Activated CD4-positive, alpha-beta memory T cell treated with anti-CD3 and anti-CD28 coated beads for 36 hours (primary cell): ENCODE results near the gene CACNA2D4. TPM values are rescaled to one million over a fixed set of nuclear protein-coding genes. Genes with fewer than 3 reads are reported as not detected.

ENCODE experiments used
- CTCF ChIA-PET: fragments of 350-600 bp; sonication (Branson Sonifier 250); formaldehyde crosslinking; loops from one replicate; lab custom pipeline; 2021; ENCODE audit warnings: antibody characterized with exemption, inconsistent platforms; lab: Charles Lee
- POLR2A ChIA-PET: fragments of 350-600 bp; sonication (Branson Sonifier 250); formaldehyde crosslinking; loops from one replicate; lab custom pipeline; 2021; ENCODE audit warnings: antibody characterized with exemption; lab: Charles Lee
- DNase-seq: peaks from one replicate; pipeline ENCODE4 v3.0.0-alpha.2; 2020
- H3K27ac Mint-ChIP-seq: one replicate; pipeline ENCODE4 v1.8.0; 2021; ENCODE audit warnings: mixed read lengths
- H3K27me3 Mint-ChIP-seq: one replicate; pipeline ENCODE4 v1.8.0; 2021; ENCODE audit warnings: mixed read lengths
- H3K36me3 Mint-ChIP-seq: one replicate; pipeline ENCODE4 v1.8.0; 2021; ENCODE audit warnings: mixed read lengths
- H3K4me1 Mint-ChIP-seq: one replicate; pipeline ENCODE4 v1.8.0; 2021; ENCODE audit warnings: low read depth, mixed read lengths
- H3K4me3 Mint-ChIP-seq: one replicate; pipeline ENCODE4 v1.8.0; 2021; ENCODE audit warnings: mild to moderate bottlenecking, mixed read lengths
- H3K9me3 Mint-ChIP-seq: one replicate; pipeline ENCODE4 v1.8.0; 2021; ENCODE audit warnings: mixed read lengths
- intact Hi-C: fragments of 100-400 bp; cut with micrococcal nuclease; formaldehyde crosslinking; loops from one replicate; pipeline ENCODE4 v1.15.1; 2023
- total RNA-seq, 2 experiments: library from RNA; stranded (reverse); gene quantifications; one replicate each; pipeline ENCODE4 v1.2.3, GENCODE V29; 2021

CACNA2D4 gene
- total RNA-seq, 2 experiments from 2014 or later = 11.7 to 13.3 TPM

DNA sequence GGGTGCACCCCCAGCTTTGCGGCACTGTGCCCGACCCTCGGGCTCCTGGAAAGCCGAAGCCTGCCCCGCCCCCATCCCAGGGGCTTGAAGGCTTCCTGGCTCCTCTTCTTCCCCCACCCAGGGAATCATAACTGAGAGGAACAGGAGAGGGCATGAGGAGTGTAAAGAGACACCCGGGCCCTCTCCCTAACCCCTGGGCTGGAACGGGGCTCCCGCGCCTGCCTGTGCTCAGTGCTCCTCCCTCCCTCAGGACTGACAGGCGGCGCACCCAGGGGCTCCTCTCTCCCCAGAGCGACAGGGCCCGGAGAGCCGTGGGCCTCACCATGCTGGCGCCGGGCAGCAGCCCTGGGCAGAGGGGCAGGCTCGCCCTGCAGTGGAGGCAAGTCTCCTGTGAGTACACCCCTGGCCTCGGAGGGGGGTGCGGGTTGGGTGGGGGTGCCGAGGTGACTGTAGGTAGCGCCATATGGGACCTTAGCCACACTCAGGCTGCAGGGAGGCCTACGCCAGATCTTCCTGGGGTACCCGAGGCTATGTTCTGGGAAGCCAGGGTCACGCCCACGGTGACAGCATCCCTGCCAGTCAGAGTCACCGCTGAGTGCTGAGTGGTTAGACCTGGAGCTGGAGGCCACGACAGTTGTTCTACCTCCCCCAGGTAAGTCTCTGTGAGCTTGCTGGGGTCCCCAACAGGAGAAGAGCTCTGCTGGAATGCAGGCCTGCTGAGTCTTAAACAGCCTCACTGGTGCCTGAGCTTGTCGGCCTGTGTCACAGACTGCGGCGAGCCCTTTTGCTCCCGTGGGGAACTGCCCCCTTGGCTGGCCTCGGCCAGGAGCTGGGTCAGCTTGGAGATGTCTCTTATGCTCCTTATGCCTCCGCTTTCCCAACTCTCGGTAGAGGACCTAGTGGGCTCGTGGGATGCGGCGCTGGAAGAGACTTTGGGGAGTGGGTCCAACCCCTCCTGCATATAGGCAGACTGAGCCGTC, 90.3 kb downstream of the CACNA2D4 start:
- no peak for DNase-seq
- Mint-ChIP-seq H3K4me3 (no peak overlapping the region), H3K36me3 (no peaks in the 10 kb centered on the region), H3K27me3 (peaks cover 17% of the 10 kb centered on the region), H3K9me3 (no peaks in the 10 kb centered on the region), H3K4me1 (no peaks in the 10 kb centered on the region), H3K27ac (no peak overlapping the region)
- ChIA-PET POLR2A (no interaction called here), CTCF (no interaction called here)
- intact Hi-C loops = no loop called here

DNA sequence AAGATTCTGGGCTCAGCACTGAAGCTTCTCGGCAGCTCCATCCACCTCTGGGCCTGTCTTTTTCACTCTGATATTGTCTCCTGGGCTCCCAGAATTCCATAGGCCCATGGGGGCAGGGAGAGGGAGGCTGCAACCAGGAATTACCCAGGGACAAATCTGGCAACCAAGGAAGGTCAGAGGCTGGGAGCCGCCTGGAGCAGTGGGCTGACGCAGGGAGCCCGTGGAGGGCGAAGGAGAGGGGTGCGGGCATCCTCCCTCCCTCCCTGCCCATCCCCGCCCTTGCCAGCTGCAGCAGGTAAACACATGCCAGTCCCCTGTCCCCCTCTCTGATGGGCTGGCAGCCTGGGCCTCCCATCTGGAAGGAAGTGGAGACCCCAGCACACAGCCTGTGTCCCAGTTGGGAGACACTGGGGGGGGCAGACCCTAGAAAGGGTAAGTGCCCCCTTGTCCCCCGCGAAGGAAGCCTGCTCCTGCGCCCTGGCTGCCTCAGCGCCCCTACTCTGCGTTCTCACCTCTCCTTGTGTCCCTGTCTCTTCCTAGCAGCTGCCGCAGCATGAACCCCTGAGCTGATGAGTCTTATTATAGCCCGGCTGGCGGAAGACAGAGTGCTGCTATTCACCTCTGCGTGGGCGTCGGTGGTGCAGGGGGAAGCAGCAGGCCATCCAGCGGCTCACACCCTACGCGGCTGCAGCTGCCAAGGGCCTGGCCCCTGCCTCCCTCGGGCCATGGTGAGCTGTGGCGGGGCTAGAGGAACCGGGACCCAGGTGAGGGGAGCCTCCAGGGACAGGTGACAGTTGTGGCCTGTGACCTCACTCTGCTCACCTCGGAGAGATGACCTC, 91.4 kb downstream of the CACNA2D4 start:
- H3K4me3 Mint-ChIP-seq = no peak overlapping the region
- DNase-seq = no peak
- intact Hi-C loops = no loop called here
- CTCF ChIA-PET = no interaction called here
- no peak overlapping the region for H3K27ac Mint-ChIP-seq
- peaks cover 17% of the 10 kb centered on the region for H3K27me3 Mint-ChIP-seq
- POLR2A ChIA-PET = no interaction called here
- H3K9me3 Mint-ChIP-seq = no peaks in the 10 kb centered on the region
- H3K36me3 Mint-ChIP-seq = no peaks in the 10 kb centered on the region
- H3K4me1 Mint-ChIP-seq = no peaks in the 10 kb centered on the region

DNA sequence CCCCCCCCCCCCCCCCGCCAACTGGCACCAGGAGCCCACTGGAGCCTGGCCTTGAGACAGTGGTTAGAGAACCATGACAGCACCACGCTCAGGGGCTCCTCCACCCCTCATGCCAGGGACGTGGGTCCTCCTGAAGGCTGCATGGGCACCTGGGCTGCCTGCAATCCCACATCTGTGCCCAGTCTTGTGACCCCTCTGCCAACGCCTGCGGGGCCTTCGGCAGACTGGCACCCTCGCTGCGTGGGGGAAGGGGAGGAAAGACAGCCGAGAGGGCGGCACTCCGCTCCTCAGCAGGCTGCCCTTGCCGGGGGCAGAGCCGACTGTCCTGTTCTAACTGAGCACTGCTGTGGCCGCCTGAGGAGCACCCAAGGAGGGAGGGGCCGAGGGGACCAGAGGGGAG, 92.1 kb downstream of the CACNA2D4 start:
- intact Hi-C loops = no loop called here
- POLR2A ChIA-PET = no interaction called here
- H3K27ac Mint-ChIP-seq = no peak overlapping the region
- H3K9me3 Mint-ChIP-seq = no peaks in the 10 kb centered on the region
- no peaks in the 10 kb centered on the region for H3K36me3 Mint-ChIP-seq
- DNase-seq = no peak
- H3K27me3 Mint-ChIP-seq = peaks cover 20% of the 10 kb centered on the region
- no peak overlapping the region for H3K4me3 Mint-ChIP-seq
- CTCF ChIA-PET = interaction anchor here (1.5 kb wide), 1 partner anchor 114 kb away, joined by 3 read pairs; no protein-coding TSS in a partner anchor
- no peaks in the 10 kb centered on the region for H3K4me1 Mint-ChIP-seq

DNA sequence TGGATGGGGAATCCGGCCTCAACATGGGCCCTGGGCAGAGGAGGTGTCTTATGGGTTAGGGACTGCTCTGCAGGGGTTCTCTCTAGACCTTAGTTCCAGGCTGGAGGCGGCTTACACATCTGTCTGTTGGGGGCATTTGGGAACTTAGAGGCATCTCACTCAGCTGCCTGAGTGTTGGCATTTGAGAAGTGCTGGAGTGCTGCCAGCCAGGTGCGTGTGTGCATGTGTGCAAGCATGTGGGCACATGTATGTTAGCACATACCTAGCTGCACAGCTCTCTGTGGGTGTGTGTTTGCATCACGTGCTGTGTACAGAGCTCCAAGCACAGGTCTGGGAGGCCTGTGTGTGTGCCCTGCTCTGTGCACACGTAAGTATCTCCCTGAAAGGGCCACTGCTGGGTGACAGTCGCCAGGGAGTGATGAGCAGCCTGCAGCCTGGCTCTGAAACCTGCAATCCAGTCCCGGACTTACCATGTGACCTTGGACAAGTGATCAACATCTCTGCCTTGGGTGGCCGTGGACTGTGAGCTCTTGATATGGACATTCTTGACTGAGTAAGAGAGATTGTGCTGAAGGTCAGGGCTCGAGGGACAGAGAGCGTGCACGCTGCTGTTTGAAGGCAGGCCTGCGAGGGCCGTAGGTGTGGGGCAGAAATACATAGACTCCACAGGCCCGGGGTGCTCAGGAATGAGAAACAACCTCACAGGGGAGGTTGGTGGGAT, 92.9 kb downstream of the CACNA2D4 start:
- CTCF ChIA-PET = interaction anchor here (1.5 kb wide), 1 partner anchor 114 kb away, joined by 3 read pairs; no protein-coding TSS in a partner anchor
- POLR2A ChIA-PET = interaction anchor here (0.6 kb wide), 1 partner anchor 97 kb away, joined by 3 read pairs; no protein-coding TSS in a partner anchor
- Mint-ChIP-seq H3K27me3 (peaks cover 18% of the 10 kb centered on the region), H3K4me1 (no peaks in the 10 kb centered on the region), H3K4me3 (no peak overlapping the region), H3K27ac (no peak overlapping the region), H3K36me3 (no peaks in the 10 kb centered on the region), H3K9me3 (no peaks in the 10 kb centered on the region)
- intact Hi-C loops = no loop called here
- DNase-seq = no peak

DNA sequence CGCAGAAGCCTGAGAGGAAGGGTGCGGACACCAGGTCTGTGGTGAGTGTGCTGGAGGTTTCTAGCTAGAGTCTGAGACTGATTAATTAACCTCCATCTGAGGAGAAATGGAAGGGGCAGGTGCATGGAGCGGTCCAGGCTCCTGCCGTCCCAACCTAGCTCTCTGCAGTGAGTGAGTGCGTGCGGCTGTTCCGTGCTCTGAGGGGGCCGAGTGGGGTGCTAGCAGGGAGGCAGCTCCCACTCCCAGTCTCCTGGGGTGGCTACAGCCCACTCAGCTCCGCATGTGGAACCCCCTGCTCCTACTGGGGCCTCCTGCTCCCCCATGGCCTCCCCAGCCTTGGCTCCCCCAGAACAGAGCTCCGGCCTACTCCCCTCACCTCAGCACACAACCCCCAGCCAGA, 95.2 kb downstream of the CACNA2D4 start:
- Mint-ChIP-seq H3K27ac (no peak overlapping the region), H3K9me3 (no peaks in the 10 kb centered on the region)
- intact Hi-C loops = no loop called here

DNA sequence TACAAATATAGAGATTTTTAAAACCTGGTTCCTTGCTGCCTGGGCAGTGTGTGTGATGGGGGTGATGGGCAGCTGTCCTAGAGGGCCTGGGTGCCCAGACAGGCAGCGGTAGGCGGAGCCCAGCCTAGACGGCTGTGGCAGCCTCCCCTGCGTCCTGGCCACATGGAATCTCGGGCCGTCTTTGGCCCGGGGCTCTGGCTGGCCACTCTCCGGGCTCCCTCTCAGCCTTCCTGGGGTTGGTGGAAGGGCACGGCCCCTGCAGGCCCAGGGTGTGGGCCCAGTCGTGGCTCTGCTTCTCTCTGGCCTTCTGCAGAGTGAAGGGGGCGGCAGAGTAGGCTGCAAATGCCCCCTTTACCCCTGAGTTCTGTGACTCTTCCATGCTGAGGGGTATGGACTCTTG, 95.8 kb downstream of the CACNA2D4 start:
- ChIA-PET CTCF (interaction anchor here (1.7 kb wide), 1 partner anchor 118 kb away, joined by 5 read pairs; no protein-coding TSS in a partner anchor), POLR2A (no interaction called here)
- no peak for DNase-seq
- Mint-ChIP-seq H3K27me3 (peaks cover 29% of the 10 kb centered on the region), H3K4me3 (no peak overlapping the region), H3K4me1 (no peaks in the 10 kb centered on the region), H3K36me3 (no peaks in the 10 kb centered on the region), H3K27ac (no peak overlapping the region), H3K9me3 (no peaks in the 10 kb centered on the region)
- intact Hi-C loops = no loop called here

More for the DNA sequence above, 95.2 kb downstream of the CACNA2D4 start:
- Mint-ChIP-seq H3K4me1 (no peaks in the 10 kb centered on the region), H3K4me3 (no peak overlapping the region), H3K36me3 (no peaks in the 10 kb centered on the region), H3K27me3 (peaks cover 29% of the 10 kb centered on the region)
- POLR2A ChIA-PET = no interaction called here
- no peak for DNase-seq
- CTCF ChIA-PET = interaction anchor here (1.7 kb wide), 1 partner anchor 117 kb away, joined by 5 read pairs; no protein-coding TSS in a partner anchor

DNA sequence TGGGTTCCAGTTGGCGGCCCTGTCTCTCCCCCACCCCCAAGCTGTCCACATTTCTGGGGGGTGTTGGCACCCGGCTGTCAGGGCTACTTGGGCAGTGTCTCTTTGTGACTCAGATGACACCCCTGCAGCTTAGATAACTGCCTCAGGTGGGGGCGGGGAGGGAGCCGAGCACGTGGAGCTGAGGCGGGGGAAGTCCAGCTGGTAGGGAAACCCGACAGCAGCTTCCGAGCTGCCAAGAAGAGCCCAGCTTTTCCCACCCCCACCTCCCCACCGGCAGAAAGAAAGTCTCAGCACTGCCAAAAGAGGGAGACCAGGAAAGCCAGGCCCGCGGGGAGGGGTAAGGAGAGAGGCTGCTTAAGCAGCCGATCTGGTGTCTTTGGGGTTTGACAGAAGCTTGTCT, 96.6 kb downstream of the CACNA2D4 start:
- Mint-ChIP-seq H3K36me3 (no peaks in the 10 kb centered on the region), H3K4me3 (no peak overlapping the region), H3K4me1 (no peaks in the 10 kb centered on the region), H3K27me3 (peaks cover 29% of the 10 kb centered on the region), H3K27ac (no peak overlapping the region), H3K9me3 (no peaks in the 10 kb centered on the region)
- ChIA-PET CTCF (no interaction called here), POLR2A (interaction anchor here (0.6 kb wide), 1 partner anchor 62 kb away, joined by 3 read pairs; no protein-coding TSS in a partner anchor)
- intact Hi-C loops = no loop called here
- no peak for DNase-seq

DNA sequence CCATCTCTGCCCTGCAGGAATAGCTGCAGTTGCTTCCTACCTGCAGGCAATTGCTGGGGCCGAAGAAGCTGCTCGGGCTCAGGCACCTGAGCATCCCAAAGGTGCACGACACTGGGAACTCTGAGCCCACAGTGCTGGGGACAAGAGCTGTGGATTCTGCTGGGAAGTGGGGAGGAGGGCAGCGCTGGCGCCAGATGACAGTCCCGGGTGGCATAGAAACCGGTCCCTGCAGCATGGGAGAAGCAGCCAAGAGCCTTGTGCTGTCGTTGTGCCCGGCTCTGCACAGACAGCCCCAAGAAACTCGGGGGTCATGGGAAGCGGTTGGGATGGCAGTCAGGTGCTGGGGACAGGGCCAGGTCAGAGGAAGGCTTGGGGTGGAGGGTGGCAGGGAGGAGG, 97.6 kb downstream of the CACNA2D4 start:
- Mint-ChIP-seq H3K4me3 (no peak overlapping the region), H3K27me3 (peaks cover 31% of the 10 kb centered on the region), H3K36me3 (no peaks in the 10 kb centered on the region), H3K27ac (no peak overlapping the region), H3K9me3 (no peaks in the 10 kb centered on the region), H3K4me1 (no peaks in the 10 kb centered on the region)
- POLR2A ChIA-PET = no interaction called here
- CTCF ChIA-PET = interaction anchor here (2.0 kb wide), 1 partner anchor 119 kb away, joined by 6 read pairs; no protein-coding TSS in a partner anchor
- DNase-seq = no peak
- intact Hi-C loops = no loop called here

DNA sequence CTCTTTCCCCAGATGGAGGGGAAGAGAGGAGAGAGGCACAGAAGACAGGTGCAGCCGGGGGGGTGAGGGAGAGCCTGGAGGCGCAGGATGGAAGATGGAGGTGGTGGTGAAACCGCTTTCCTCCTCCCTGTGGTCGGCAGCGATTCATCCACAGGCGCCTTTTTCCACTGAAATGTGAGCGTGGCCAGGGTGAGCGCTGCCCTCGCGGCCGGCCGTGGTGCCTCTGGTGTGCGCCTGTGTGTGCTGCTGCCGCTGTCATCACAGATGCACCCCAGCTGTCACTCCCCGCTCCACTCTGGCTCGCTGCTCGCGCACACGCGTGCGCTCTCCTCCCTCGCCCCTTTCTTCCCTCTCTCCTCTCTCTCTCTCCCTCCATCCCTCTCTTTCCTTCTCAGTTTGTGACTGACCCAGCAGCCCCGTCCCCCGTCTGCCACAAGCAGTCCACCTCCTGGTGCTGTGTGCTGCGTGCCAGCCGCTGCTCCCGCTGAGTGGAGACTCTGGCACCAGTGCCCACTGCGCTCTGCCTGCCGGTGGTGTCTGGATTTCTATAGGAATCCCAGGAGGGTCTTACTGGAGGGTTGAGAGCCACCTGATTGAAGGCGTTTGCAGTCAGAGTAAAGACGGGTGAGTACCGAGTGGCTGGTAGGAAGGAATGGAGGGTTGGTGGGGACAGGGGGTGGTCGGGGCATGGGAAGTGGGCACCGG, 98.1 kb downstream of the CACNA2D4 start, which contains the start of gene LRTM2:
LRTM2 (plus strand) TSS at position 375 of the 705 bp plus-strand sequence. CDS start 7,584 bp downstream, outside the sequence.
- ChIA-PET CTCF (interaction anchor here (2.0 kb wide), 1 partner anchor 119 kb away, joined by 6 read pairs; no protein-coding TSS in a partner anchor), POLR2A (no interaction called here)
- intact Hi-C loops = no loop called here
- Mint-ChIP-seq H3K27me3 (peaks cover 31% of the 10 kb centered on the region), H3K27ac (no peak within 1 kb of the TSS), H3K4me3 (no peak within 1 kb of the TSS), H3K4me1 (no peaks in the 10 kb centered on the region), H3K36me3 (no peaks in the 10 kb centered on the region), H3K9me3 (no peaks in the 10 kb centered on the region)
- DNase-seq = no peak

DNA sequence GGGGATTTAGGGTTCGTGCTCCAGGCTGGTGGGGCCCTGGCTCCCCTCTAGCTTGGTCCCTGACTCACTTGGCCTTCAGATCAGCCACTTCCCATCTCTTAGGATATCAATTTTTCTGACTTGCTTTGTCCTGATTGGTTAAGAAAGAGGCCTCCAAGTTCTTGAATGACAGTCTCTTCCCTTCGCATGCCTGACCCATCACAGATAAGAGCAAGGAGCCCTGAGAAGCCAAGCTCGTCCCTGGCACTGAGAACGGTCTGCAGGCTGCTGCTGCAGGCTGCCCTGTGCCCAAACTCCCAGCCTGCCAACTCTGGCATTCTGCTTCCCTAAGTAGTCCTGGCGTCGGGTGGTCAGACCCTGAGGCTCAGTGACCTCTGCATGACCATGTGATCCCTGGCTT, 98.9 kb downstream of the CACNA2D4 start:
- Mint-ChIP-seq H3K27me3 (peaks cover 31% of the 10 kb centered on the region), H3K4me3 (no peak overlapping the region), H3K9me3 (no peaks in the 10 kb centered on the region), H3K4me1 (no peaks in the 10 kb centered on the region), H3K36me3 (no peaks in the 10 kb centered on the region), H3K27ac (no peak overlapping the region)
- intact Hi-C loops = no loop called here
- ChIA-PET CTCF (interaction anchor here (2.0 kb wide), 1 partner anchor 120 kb away, joined by 6 read pairs; no protein-coding TSS in a partner anchor), POLR2A (no interaction called here)
- no peak for DNase-seq

DNA sequence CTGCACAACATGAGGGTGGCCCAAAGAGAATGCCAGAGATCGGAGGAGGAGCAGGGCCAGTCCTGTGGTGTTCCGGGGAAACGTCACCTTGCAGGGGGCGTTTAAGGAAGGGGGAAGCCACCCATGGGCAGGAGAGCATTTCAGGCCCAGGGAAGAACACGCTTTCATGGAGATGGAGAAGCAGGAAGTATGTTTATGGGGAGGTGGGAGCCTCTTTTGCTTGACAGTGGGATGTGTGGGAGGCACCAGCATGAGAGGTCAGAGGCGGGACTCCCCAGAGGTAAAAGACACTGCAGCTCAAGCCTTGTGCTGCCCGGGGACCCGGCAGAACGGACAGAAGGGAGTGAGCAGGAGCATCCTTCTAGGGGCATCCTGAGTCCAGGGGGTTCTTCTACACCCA, 99.4 kb downstream of the CACNA2D4 start:
- intact Hi-C loops = no loop called here
- Mint-ChIP-seq H3K36me3 (no peaks in the 10 kb centered on the region), H3K4me3 (no peak overlapping the region), H3K27me3 (peaks cover 31% of the 10 kb centered on the region), H3K9me3 (no peaks in the 10 kb centered on the region), H3K27ac (no peak overlapping the region), H3K4me1 (no peaks in the 10 kb centered on the region)
- ChIA-PET CTCF (no interaction called here), POLR2A (no interaction called here)
- DNase-seq = no peak
